Omental fat pad (tissue), 4 donors: ENCODE results near the gene PIEZO1. TPM values are rescaled to one million over a fixed set of nuclear protein-coding genes. Genes with fewer than 3 reads are reported as not detected.
"Not testable (repeated sequence)": the region's sequence is repeated elsewhere in the genome, so short reads cannot be mapped to it uniquely, and the experiment has no call there.

Source experiments
- ATAC-seq: fragments of 150-250 bp; one replicate; pipeline ENCODE4 v1.9.1; 2016; ENCODE audit warnings: mild to moderate bottlenecking, moderate library complexity; ENCODE audit not compliant: low FRiP score
- DNase-seq: peaks from one replicate; pipeline ENCODE4 v3.0.0-alpha.2; 2019; ENCODE audit warnings: low spot score
- total RNA-seq, 4 donors: library from RNA; depleted of rRNA; stranded (reverse); fragments of >200 nt; gene quantifications; one replicate each; pipeline ENCODE4 v1.1.0, GENCODE V29; 2016
- TF ChIP-seq, protein P1 (sequence below), 3 donors: fragments of 450-650 bp; IDR thresholded peaks; one replicate each; pipeline ENCODE4 v1.5.1; 2016 to 2017; ENCODE audit warnings: antibody characterized with exemption in 3 of 3, mild to moderate bottlenecking in 3 of 3, moderate library complexity in 2 of 3

Gene PIEZO1
- total RNA-seq, 4 donors from 2014 or later: 151 to 315 (median 249) TPM

DNA sequence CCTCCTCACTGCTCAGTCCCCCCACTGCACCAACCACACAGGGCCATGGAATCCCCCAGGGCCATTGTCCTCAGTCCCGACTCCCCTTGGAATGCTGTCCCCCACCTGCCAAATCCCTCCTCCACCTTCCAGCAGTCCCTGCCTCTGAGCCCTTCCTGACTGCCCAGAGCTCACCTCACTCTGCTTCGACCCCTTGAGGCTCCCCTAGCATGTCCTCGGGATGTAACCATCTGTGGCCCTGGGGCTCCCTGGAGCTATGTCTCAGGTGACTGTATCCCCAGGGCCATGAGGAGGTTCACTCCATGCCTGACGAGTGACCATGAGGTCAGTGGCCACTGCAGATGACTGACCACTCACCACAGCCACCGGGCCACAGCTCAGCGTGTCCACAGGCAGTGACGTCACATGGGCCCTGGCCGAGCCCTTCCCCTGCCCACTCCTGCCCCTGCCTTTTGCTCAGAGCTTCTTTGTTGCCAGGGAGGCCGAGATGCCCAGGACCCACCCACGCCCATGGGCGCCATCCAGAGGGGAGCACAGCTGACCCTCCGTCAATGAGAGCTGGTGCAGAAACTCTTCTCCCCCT is 7.7 kb upstream of the PIEZO1 start:
- no peak for ATAC-seq

DNA sequence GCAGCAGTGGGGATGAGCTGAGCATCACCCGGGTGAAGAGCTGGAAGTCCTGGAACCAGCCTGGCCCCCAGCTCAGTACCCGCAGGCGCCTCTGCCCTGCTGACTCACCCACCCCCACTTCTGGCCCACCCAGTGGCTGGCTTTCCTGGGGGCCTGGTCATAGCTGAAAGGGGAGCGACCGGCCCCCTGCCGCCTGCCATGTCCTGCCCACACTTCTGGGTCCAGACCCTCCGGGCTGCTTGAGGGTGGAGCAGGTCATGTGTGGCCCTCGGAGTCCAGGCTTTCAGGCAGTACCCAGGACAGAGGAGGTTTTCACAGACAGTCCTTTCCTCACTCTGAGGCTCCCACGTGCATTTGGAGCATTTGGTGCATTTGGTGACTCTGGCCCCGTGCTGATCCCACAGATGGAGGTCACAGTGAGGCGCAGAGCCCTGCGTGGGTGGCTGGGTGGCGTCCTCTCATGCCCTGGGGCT is 7.1 kb upstream of the PIEZO1 start:
- TF ChIP-seq, protein P1, sequence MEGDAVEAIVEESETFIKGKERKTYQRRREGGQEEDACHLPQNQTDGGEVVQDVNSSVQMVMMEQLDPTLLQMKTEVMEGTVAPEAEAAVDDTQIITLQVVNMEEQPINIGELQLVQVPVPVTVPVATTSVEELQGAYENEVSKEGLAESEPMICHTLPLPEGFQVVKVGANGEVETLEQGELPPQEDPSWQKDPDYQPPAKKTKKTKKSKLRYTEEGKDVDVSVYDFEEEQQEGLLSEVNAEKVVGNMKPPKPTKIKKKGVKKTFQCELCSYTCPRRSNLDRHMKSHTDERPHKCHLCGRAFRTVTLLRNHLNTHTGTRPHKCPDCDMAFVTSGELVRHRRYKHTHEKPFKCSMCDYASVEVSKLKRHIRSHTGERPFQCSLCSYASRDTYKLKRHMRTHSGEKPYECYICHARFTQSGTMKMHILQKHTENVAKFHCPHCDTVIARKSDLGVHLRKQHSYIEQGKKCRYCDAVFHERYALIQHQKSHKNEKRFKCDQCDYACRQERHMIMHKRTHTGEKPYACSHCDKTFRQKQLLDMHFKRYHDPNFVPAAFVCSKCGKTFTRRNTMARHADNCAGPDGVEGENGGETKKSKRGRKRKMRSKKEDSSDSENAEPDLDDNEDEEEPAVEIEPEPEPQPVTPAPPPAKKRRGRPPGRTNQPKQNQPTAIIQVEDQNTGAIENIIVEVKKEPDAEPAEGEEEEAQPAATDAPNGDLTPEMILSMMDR (IDR thresholded peaks at IDR 0.05): no peak
- no peak for DNase-seq
- ATAC-seq: no peak

More for the DNA sequence above, 7.7 kb upstream of the PIEZO1 start:
- DNase-seq: no peak
- TF ChIP-seq, protein P1 (IDR thresholded peaks at IDR 0.05): no peak

DNA sequence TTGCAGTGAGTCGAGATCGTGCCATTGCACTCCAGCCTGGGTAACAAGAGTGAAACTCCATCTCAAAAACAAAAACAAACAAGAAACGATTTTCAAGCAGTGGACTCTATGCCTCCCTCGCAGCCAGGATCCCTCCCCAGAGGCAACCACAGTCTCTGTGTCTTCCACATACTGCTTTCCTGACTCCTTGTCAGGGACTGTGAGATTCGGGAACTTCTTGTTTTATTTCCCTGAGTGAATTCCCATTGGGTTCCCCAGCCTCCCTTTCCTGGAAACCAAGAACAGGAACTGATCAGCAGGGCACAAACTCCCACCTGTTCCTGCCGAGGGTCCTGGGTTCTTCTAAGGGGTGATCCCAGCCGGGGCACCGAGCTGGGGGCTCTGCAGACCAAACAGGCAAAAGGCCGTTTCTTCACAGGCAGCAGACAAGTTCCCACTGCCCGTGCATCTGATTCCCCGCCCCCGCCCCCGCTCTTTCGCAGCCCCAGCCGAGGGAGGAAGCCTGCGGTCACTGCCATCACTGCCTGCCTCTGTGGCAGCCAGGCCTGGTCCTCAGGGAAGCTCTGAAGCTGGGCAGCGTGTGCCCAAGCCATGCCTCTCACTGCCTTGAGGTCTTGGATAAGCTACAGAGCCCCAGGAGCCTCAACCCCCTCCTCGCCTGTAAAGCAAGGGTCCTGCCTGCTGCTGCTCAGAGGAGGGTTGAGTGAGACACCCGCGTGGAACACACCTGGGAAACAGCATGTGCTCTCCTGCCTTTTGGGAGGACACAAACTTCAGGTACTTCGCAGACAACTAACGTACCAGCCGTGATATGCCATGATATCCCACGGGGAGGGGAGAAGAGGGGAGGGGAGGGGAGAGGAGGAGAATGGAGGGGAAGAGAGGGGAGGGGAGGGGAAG is 5.5 kb upstream of the PIEZO1 start:
- no peak for ATAC-seq
- TF ChIP-seq, protein P1 (IDR thresholded peaks at IDR 0.05): no peak
- DNase-seq: no peak

DNA sequence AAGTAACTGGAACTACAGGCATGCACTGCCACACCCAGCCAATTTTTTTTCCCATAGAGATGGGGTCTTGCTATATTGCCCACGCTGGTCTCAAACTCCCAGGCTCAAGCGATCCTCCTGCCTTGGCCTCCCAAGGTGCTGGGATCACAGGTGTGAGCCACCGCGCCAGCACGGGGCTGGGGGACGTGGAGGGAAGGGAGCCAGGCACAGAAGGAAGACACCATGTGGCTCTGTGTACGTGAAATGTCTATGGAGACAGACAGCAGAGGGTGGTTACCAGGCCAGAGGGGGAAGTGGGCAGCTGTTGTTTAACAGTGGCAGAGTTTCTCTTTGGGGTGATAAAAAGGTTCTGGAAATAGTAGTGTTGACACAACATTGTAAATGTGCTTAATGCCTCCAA is 4.6 kb upstream of the PIEZO1 start:
- DNase-seq (no peak), ATAC-seq (no peak)
- TF ChIP-seq, protein P1 (IDR thresholded peaks at IDR 0.05): no peak

DNA sequence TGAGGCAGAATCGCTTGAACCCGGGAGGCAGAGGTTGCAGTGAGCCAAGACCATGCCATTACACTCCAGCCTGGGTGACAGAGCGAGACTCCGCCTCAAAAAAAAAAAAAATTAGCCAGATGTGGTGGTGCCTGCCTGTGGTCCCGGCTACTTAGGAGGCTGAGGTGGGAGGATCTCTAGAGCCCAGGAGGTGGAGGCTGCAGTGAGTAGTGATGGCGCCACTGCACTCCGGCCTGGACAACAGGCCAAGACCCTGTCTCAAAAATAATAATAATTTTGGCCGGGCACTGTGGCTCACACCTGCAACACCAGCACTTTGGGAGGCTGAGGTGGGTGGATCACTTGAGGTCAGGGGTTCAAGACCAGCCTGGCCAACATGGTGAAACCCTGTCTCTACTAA is 3.7 kb upstream of the PIEZO1 start:
- not testable (repeated sequence) for ATAC-seq, DNase-seq

DNA sequence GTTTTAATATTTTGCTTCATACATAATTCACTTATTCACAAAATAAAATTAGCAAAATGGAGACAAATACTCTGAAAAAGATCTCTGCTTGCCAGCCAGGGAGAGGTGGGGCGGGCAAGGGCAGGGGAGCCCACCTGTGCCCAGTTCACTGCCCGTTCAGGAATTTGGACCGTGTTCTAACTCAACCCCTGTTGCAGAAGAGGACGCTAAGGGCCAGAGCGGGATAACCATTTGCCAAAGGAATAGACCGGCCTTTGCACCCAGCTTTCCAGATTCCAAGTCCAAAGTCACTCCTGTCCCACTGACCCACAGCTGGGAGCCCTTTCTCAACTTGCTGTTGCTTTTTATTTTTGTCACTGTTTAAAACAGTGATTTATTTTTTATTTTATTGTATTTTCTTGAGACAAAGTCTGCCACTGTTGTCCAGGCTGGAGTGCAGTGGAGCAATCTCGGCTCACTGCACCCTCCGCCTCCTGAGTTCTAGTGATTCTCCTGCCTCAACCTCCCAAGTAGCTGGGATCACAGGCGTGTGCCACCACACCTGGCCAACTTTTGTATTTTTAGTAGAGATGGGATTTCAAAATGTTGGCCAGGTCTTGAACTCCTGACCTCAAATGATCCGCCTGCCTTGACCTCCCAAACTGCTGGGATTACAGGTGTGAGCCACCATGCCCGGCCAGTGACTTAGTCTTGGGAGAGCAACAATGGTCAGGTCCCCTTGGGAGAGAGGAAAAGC is 2.7 kb upstream of the PIEZO1 start:
- TF ChIP-seq, protein P1 (IDR thresholded peaks at IDR 0.05): no peak
- ATAC-seq: no peak
- DNase-seq: no peak

DNA sequence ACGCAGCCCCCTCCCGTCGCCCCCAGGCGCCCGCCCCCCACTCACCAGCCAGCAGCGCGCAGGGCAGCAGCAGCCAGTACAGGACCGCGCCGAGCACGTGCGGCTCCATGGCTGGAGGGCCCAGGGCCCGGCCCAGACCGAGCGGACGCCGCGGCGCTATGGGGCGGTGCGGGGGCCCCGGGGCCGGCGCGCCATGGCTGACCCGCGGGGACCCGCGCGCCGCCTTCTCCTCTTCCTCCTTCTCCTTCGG is 239 bp downstream of the PIEZO1 start:
- no peak for DNase-seq
- TF ChIP-seq, protein P1 (IDR thresholded peaks at IDR 0.05): no peak

More for the DNA sequence above, 239 bp downstream of the PIEZO1 start:
- ATAC-seq: peak; percentile 27
